Mesothelial cell of epicardium (in vitro differentiated cells): ENCODE results near the gene RIMS4. TPM values are rescaled to one million over a fixed set of nuclear protein-coding genes. Genes with fewer than 3 reads are reported as not detected.

ENCODE experiments used
- DNase-seq, 2 experiments: peaks; one replicate each; pipeline ENCODE4 v3.0.0; 2021; ENCODE audit warnings: low spot score in 2 of 2; ENCODE audit not compliant: unreplicated experiment in 2 of 2
- H3K27ac Mint-ChIP-seq: 2 replicates; pipeline ENCODE4 v1.8.0; 2021; ENCODE audit warnings: mixed read lengths
- H3K27me3 Mint-ChIP-seq: 2 replicates; pipeline ENCODE4 v1.8.0; 2021; ENCODE audit warnings: low read depth, mixed read lengths
- H3K36me3 Mint-ChIP-seq: 2 replicates; pipeline ENCODE4 v1.8.0; 2021; ENCODE audit warnings: mixed read lengths
- H3K4me1 Mint-ChIP-seq: 2 replicates; pipeline ENCODE4 v1.8.0; 2021; ENCODE audit warnings: mixed read lengths
- H3K4me3 Mint-ChIP-seq: 2 replicates; pipeline ENCODE4 v1.8.0; 2021; ENCODE audit warnings: mild to moderate bottlenecking, moderate library complexity, mixed read lengths
- H3K9me3 Mint-ChIP-seq: 2 replicates; pipeline ENCODE4 v1.8.0; 2021; ENCODE audit warnings: mixed read lengths
- total RNA-seq: library from RNA; stranded (reverse); gene quantifications from 3 replicates; pipeline ENCODE4 v1.2.1, GENCODE V29; 2021
- TF ChIP-seq, protein P1 (sequence below): fragments of 200-600 bp; sonication (generic); IDR thresholded peaks from one replicate; pipeline ENCODE4 v1.5.0; 2021; ENCODE audit warnings: antibody characterized with exemption; ENCODE audit not compliant: unreplicated experiment

Gene RIMS4
- total RNA-seq, 1 donor from 2014 or later = 1.6 TPM

DNA sequence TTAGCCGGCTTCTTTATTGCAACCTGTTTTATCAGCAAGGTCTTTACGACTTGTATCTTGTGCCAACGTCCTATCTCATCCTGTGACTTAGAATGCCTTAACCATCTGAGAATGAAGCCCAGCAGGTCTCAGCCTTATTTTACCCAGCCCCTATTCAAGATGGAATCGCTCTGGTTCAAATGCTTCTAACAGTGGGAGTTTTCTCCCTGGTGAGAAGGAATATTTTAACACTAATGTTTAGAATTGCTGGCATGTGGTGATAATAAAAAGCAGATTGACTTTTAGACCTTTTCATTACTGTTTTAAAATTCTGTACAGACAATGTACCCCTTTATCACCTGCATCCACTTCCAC lies 74.6 kb downstream of the RIMS4 start:
- Mint-ChIP-seq H3K4me1 (peaks cover 9% of the 10 kb centered on the region), H3K27ac (no peak overlapping the region), H3K36me3 (no peaks in the 10 kb centered on the region), H3K9me3 (peaks cover 9% of the 10 kb centered on the region), H3K4me3 (no peak overlapping the region), H3K27me3 (no peaks in the 10 kb centered on the region)
- no peak for DNase-seq
- TF ChIP-seq, protein P1, sequence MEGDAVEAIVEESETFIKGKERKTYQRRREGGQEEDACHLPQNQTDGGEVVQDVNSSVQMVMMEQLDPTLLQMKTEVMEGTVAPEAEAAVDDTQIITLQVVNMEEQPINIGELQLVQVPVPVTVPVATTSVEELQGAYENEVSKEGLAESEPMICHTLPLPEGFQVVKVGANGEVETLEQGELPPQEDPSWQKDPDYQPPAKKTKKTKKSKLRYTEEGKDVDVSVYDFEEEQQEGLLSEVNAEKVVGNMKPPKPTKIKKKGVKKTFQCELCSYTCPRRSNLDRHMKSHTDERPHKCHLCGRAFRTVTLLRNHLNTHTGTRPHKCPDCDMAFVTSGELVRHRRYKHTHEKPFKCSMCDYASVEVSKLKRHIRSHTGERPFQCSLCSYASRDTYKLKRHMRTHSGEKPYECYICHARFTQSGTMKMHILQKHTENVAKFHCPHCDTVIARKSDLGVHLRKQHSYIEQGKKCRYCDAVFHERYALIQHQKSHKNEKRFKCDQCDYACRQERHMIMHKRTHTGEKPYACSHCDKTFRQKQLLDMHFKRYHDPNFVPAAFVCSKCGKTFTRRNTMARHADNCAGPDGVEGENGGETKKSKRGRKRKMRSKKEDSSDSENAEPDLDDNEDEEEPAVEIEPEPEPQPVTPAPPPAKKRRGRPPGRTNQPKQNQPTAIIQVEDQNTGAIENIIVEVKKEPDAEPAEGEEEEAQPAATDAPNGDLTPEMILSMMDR = no peak

DNA sequence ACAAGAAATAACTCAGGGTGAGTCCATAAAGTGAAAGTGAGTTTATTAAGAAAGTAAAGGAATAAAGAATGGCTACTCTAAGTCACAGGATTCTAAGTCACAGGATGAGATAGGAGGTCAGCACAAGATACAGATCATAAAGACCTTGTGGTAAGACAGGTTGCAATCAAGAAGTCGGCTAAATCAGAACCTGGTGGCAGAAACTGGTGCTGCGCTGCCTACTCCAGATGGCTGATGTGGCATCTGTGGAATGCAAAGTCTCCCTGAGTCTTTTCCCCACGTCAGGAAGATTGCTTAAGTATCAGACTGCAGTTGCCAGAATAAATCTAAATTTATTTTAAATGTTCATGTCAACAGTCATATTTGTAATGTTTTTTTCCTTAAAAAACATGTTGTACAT lies 75.4 kb downstream of the RIMS4 start:
- Mint-ChIP-seq H3K36me3 (no peaks in the 10 kb centered on the region), H3K9me3 (peaks cover 12% of the 10 kb centered on the region), H3K4me1 (peaks cover 9% of the 10 kb centered on the region), H3K27ac (no peak overlapping the region), H3K4me3 (no peak overlapping the region), H3K27me3 (no peaks in the 10 kb centered on the region)
- TF ChIP-seq, protein P1 = peak; percentile 12
- DNase-seq = no peak

DNA sequence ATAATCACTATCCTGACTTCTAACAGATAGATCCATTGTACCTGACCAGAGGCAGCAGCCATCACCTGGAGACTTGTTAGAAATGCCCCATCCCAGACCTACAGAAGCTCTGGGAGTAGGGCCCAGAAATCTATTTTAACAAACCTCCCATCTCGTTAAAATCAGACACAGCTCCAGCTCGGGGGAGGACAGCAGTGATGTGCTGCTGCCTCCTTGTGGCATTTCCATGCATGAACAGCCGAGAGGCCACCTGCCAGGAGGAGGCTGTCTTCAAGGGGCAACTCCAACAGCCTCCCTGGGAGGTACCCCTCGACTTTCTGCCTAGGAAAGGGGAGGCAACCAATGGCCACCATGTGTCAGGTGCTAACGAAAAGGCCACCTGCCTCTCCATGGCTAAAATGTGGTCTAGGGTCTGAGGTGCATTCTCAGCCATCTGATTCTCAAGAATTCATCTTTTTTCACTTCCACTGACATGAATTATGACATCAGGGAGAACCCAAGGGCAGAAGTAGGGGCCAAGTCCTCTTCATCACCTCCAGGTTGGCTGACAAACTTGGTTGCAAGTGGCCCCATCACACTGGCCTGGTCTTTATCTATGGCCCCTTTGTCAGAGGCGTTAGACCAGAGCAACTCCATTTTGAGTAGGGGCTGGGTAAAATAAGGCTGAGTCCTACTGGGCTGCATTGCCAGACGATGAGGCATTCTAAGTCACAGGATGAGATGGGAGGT lies 76.8 kb downstream of the RIMS4 start:
- no peaks in the 10 kb centered on the region for H3K36me3 Mint-ChIP-seq
- TF ChIP-seq, protein P1 = peak; percentile 55
- H3K4me1 Mint-ChIP-seq = peaks cover 12% of the 10 kb centered on the region
- peak in 1 of 2 experiments; percentile 62 for DNase-seq
- no peaks in the 10 kb centered on the region for H3K27me3 Mint-ChIP-seq
- H3K27ac Mint-ChIP-seq = no peak overlapping the region
- peaks cover 12% of the 10 kb centered on the region for H3K9me3 Mint-ChIP-seq
- H3K4me3 Mint-ChIP-seq = no peak overlapping the region

DNA sequence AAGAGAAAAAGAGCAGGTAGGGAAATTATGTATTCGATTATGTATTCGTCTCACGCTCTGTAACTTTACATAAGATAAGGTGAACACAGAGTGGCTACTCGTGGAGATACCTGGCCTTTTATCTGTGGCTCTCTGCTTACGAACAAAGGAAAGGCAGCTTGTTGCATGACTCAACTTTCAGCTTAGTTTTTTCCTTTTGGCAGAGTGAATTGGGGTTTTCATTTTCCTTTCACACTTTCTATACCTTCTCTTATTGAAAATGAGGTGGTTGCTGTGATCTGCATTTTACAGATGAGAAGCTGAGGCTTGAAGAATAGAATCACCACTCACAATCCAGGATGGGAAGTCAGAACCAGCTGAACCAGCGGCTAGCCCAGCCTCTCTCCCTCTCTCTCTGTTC lies 78.0 kb downstream of the RIMS4 start:
- H3K27ac Mint-ChIP-seq = no peak overlapping the region
- TF ChIP-seq, protein P1 = no peak
- H3K4me1 Mint-ChIP-seq = peaks cover 12% of the 10 kb centered on the region
- no peaks in the 10 kb centered on the region for H3K27me3 Mint-ChIP-seq
- H3K9me3 Mint-ChIP-seq = peaks cover 12% of the 10 kb centered on the region
- H3K4me3 Mint-ChIP-seq = no peak overlapping the region
- no peaks in the 10 kb centered on the region for H3K36me3 Mint-ChIP-seq
- DNase-seq = no peak

DNA sequence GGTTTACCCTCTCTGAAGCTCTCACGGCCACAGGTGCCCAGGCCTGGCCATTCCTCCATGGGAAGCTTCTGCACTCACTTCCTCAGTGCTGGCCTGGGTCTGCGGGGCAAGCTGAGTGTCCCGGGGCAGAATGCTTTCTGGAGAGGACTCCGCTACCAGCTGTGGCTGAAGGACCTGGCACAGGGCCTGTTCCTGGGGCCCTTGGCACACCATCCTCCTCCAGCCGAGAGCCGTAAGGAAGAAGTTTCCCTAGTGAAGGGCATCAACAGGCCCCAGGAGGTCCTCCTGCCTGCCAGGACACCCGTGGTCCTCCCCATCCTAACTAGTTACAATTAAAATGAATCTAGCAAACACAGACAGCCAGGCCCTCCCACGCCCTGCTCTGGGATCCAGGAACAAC lies 78.7 kb downstream of the RIMS4 start:
- Mint-ChIP-seq H3K4me1 (peaks cover 12% of the 10 kb centered on the region), H3K27me3 (no peaks in the 10 kb centered on the region), H3K36me3 (no peaks in the 10 kb centered on the region), H3K9me3 (peaks cover 9% of the 10 kb centered on the region), H3K4me3 (no peak overlapping the region), H3K27ac (no peak overlapping the region)
- DNase-seq = no peak
- TF ChIP-seq, protein P1 = no peak
